ENCODE results near the gene KTN1. TPM values are rescaled to one million over a fixed set of nuclear protein-coding genes. Genes with fewer than 3 reads are reported as not detected.

Gene KTN1
- total RNA-seq (2022; extraction: Qiagen RNA extraction; ENCODE audit: low read depth): 105 to 157 TPM (median 114 TPM) in 5 replicates

DNA sequence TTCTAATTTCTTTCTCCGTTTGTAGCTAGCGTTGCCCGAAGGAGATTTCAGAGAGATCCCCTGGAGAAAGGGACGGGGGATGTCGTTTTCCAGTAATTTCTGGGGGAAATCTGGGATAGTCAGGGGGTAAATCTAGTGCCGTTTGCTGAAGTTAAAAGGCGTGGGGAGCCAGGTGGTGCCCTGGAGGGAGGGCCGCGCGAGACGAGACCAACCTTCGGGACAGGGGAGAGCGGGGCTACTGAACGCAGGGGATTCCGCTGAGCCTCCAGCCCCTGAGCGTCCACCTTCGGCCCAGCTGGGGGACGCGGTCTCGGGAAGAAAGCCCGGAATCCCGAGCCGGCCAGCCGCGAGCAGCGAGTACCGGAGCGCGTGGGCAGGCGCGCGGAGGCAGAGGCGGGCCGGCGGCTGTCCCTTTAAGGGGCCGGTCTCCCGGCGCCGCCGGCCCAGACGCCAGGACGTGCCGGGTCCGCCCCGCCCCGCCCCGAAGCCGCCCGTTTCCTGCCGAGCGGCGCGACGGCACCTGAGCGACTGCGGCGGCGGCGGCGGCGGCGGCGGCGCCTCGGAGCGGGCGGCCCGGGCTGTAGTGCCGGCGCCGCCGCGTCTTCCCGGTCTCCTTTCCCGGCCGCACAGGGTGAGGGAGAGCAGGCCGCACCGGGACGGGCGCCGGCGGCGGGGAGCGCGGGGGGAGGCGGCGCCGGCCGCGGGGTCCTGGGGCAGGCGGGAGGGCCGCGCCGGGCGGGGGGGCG lies at the start of gene KTN1:
Gene KTN1 (plus strand): TSS at position 484 of the 746 bp plus-strand sequence. CDS start 31,842 bp downstream, outside the sequence.

Other genes starting within 250 kb of the KTN1 start
- 4.7 to 6.2 TPM (median 5.3 TPM) in 5 replicates for gene ATG14, start 168.4 kb upstream of the KTN1 start, total RNA-seq (2022; extraction: Qiagen RNA extraction; ENCODE audit: low read depth)
- gene TBPL2, start 139.6 kb upstream of the KTN1 start, total RNA-seq (2022; extraction: Qiagen RNA extraction; ENCODE audit: low read depth): not detected in 5 replicates

Measured in A549 treated with CpdA at 1 μM for 4 hours (cell line).